NT2/D1 (cell line): ENCODE measurements around the gene ELAPOR1.

ENCODE experiments used
- YY1 ChIP-seq: IDR thresholded peaks from 2 replicates; pipeline ENCODE4 v1.6.1; 2011; ENCODE audit not compliant: insufficient read length, insufficient read depth
- ZNF274 ChIP-seq: IDR thresholded peaks from 2 replicates; pipeline ENCODE4 v1.6.1; 2011; ENCODE audit warnings: mild to moderate bottlenecking, low read depth, low read length

DNA sequence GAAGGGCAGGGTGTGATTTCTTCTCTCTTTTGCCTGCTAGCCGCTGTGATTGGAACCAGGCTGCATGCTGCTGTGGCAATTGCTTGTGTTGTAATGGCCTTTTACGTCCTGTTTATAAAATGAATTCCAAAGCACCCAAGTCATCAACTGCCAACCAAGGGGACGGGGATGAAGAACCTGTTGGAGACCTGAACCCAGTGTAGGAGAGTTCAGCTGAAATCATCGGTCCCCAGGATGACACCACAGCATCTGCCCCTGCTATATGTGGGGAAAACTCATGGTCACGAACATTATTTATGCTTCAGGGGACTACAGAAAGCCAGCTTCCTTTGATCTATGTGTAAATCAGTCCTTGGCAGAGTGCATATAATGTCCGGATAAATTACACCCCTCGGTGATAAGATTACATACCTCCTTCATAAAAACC is 19.5 kb upstream of the ELAPOR1 start:
- TF ChIP-seq YY1: no peak
- TF ChIP-seq ZNF274: no peak
